Measurements from ENCODE around the gene PFDN2.

- TF ChIP-seq SUZ12 (IDR thresholded peaks at IDR 0.05; ENCODE audit: extremely low read depth, insufficient read depth, insufficient read length) = no peak
- no peak for TF ChIP-seq ZNF274 (IDR thresholded peaks at IDR 0.05; ENCODE audit: low read depth, low read length)
- no peak for TF ChIP-seq YY1 (IDR thresholded peaks at IDR 0.05; ENCODE audit: insufficient read depth, insufficient read length)
These were observed 40.4 kb downstream of the PFDN2 start for GRCh38 chr1:161077426-161077825.

All from NT2/D1 (cell line).